ENCODE results near the gene EMP1. TPM values are rescaled to one million over a fixed set of nuclear protein-coding genes. Genes with fewer than 3 reads are reported as not detected.

The EMP1 gene
- total and polyA plus RNA-seq, 9 of the 15 experiments (the other 6 are each of a cell fraction or from before 2014, with no cell fraction given) = 0.10 to 0.60 TPM; not detected in 7

DNA sequence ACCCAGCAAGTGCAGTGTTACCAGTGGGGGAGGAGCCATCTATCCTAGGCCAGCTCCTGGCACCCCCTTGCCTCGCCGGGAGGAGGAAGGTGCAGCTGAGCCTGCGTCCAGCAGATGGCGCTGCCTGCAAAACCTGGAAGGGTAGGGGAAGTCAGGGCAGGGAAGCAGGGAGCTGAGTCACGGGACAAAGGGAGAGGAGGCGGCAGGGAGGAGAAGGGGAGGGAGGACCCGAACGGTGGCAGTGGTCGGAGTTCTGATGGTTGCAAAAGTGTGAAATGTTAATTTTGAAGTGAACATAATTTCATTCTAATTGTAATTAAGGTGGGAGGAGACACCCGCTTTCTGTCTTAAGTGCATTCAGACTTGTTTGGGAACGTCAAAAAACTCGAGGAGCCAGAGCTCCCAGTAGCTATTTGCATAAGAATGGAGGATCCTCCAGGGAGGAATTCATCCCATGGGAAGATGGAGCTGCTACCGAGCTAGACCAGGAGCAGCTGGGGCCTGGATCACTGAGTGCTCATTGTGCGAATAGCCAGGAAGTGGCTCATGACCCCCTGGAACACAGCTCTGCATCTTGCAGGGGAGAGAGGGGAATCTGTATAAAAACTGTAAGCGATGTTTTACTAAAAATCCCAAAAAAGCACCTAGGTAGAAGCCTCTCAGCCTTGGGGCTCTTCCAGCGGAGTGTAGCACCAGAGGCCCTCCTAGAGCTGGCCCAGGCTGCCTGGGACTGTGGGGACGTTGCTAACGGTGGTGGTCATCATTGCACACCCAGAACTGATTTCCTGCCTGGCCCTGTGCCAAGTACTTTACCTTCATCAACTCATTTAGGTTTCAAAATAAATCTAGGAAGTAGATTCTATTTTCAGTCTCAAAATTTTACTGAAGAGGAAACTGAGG lies 59.5 kb downstream of the EMP1 start (continued):
- TF ChIP-seq, protein P1, sequence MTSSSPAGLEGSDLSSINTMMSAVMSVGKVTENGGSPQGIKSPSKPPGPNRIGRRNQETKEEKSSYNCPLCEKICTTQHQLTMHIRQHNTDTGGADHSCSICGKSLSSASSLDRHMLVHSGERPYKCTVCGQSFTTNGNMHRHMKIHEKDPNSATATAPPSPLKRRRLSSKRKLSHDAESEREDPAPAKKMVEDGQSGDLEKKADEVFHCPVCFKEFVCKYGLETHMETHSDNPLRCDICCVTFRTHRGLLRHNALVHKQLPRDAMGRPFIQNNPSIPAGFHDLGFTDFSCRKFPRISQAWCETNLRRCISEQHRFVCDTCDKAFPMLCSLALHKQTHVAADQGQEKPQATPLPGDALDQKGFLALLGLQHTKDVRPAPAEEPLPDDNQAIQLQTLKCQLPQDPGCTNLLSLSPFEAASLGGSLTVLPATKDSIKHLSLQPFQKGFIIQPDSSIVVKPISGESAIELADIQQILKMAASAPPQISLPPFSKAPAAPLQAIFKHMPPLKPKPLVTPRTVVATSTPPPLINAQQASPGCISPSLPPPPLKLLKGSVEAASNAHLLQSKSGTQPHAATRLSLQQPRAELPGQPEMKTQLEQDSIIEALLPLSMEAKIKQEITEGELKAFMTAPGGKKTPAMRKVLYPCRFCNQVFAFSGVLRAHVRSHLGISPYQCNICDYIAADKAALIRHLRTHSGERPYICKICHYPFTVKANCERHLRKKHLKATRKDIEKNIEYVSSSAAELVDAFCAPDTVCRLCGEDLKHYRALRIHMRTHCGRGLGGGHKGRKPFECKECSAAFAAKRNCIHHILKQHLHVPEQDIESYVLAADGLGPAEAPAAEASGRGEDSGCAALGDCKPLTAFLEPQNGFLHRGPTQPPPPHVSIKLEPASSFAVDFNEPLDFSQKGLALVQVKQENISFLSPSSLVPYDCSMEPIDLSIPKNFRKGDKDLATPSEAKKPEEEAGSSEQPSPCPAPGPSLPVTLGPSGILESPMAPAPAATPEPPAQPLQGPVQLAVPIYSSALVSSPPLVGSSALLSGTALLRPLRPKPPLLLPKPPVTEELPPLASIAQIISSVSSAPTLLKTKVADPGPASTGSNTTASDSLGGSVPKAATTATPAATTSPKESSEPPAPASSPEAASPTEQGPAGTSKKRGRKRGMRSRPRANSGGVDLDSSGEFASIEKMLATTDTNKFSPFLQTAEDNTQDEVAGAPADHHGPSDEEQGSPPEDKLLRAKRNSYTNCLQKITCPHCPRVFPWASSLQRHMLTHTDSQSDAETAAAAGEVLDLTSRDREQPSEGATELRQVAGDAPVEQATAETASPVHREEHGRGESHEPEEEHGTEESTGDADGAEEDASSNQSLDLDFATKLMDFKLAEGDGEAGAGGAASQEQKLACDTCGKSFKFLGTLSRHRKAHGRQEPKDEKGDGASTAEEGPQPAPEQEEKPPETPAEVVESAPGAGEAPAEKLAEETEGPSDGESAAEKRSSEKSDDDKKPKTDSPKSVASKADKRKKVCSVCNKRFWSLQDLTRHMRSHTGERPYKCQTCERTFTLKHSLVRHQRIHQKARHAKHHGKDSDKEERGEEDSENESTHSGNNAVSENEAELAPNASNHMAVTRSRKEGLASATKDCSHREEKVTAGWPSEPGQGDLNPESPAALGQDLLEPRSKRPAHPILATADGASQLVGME (CRISPR knock-in tag; IDR thresholded peaks at IDR 0.05) = no peak
- TF ChIP-seq MAFK (IDR thresholded peaks at IDR 0.05; ENCODE audit: low read length) (peak; percentile 52), SRSF9 (IDR thresholded peaks at IDR 0.05; ENCODE audit: borderline replicate concordance, low read depth, low read length) (no peak), ZNF354B (CRISPR knock-in tag; IDR thresholded peaks at IDR 0.05) (no peak), TAF1 (IDR thresholded peaks at IDR 0.05; ENCODE audit: control insufficient read depth, extremely low read depth, insufficient read depth, low read length, severe bottlenecking) (no peak), MTA3 (IDR thresholded peaks at IDR 0.05; ENCODE audit: borderline replicate concordance) (0 out of 2 replicates have a peak, but pooled peaks have one; percentile 32), CTBP1 (IDR thresholded peaks at IDR 0.05; ENCODE audit: borderline replicate concordance) (peak; percentile 44; the same call in 1 of the 2 replicates), CBFA2T2 (conservative IDR thresholded peaks at IDR 0.05) (no peak), MAFF (IDR thresholded peaks at IDR 0.05; ENCODE audit: low read length) (peak; percentile 34; the same call in 1 of the 2 replicates), ARID2 (IDR thresholded peaks at IDR 0.05) (peak; percentile 44; the same call in 1 of the 2 replicates), MAZ (CRISPR knock-in tag; conservative IDR thresholded peaks at IDR 0.05 in 1 of 2, IDR thresholded peaks at IDR 0.05 in 1 of 2) (peak in 1 of 2 experiments; percentile 55; a peak in 2 of 4 replicates), ARID1B (IDR thresholded peaks at IDR 0.05) (peak; percentile 44; the same call in 1 of the 2 replicates), ZFX (CRISPR knock-in tag; IDR thresholded peaks at IDR 0.05) (no peak), CBFB (CRISPR knock-in tag; IDR thresholded peaks at IDR 0.05) (no peak), CREM (IDR thresholded peaks at IDR 0.05; ENCODE audit: low read depth) (peak; percentile 57), DPF2 (IDR thresholded peaks at IDR 0.05) (peak; percentile 60; the same call in 1 of the 2 replicates), C11orf30 (IDR thresholded peaks at IDR 0.05; ENCODE audit: low read depth) (peak; percentile 75), YY1 (IDR thresholded peaks at IDR 0.05; ENCODE audit: borderline replicate concordance in 1 of 3, control insufficient read depth in 1 of 3, extremely low read depth in 1 of 3, insufficient read depth in 3 of 3, insufficient read length in 1 of 3, insufficient replicate concordance in 2 of 3, low read depth in 1 of 3, low read length in 2 of 3) (peak in 1 of 3 experiments; percentile 26)
- TF ChIP-seq, protein P2, sequence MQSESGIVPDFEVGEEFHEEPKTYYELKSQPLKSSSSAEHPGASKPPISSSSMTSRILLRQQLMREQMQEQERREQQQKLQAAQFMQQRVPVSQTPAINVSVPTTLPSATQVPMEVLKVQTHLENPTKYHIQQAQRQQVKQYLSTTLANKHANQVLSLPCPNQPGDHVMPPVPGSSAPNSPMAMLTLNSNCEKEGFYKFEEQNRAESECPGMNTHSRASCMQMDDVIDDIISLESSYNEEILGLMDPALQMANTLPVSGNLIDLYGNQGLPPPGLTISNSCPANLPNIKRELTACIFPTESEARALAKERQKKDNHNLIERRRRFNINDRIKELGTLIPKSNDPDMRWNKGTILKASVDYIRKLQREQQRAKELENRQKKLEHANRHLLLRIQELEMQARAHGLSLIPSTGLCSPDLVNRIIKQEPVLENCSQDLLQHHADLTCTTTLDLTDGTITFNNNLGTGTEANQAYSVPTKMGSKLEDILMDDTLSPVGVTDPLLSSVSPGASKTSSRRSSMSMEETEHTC (IDR thresholded peaks at IDR 0.05) = peak; percentile 92
